Measurements from ENCODE around the gene RNF208.

Gene RNF208

DNA sequence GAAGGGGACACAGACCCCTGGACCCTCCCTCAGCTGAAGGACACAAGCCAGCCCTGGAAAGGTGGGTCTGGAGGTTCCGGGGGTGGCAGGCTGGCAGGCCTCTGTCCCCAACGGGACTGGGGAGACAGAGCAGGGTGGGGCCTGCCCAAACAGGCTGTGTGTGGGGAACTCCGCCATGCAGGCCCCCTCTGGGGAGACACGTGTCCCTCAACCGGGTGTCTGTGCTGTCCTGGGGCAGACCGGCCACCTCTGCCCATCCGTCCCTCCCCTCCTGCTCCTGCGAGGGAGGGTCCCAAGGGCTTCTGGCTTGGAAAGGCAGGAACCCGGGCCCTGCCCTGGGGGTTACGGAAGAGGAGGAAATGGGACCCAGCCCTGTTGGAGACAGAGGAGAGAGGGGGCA, 10.1 kb upstream of the RNF208 start:
- no peak for DNase-seq
- Histone ChIP-seq H3K36me3 (no peaks in the 10 kb centered on the region), H3K4me3 (ENCODE audit: low read depth, low read length) (no peak overlapping the region), H3K9me3 (no peaks in the 10 kb centered on the region), H3K4me1 (peaks cover 11% of the 10 kb centered on the region), H3K27me3 (no peaks in the 10 kb centered on the region)
- TF ChIP-seq, protein P1, sequence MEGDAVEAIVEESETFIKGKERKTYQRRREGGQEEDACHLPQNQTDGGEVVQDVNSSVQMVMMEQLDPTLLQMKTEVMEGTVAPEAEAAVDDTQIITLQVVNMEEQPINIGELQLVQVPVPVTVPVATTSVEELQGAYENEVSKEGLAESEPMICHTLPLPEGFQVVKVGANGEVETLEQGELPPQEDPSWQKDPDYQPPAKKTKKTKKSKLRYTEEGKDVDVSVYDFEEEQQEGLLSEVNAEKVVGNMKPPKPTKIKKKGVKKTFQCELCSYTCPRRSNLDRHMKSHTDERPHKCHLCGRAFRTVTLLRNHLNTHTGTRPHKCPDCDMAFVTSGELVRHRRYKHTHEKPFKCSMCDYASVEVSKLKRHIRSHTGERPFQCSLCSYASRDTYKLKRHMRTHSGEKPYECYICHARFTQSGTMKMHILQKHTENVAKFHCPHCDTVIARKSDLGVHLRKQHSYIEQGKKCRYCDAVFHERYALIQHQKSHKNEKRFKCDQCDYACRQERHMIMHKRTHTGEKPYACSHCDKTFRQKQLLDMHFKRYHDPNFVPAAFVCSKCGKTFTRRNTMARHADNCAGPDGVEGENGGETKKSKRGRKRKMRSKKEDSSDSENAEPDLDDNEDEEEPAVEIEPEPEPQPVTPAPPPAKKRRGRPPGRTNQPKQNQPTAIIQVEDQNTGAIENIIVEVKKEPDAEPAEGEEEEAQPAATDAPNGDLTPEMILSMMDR (IDR thresholded peaks at IDR 0.05; ENCODE audit: low read depth, low read length): no peak

GRCh38 chr9:137231372-137232039, 9.5 kb upstream of the RNF208 start:
- H3K27me3 ChIP-seq: no peaks in the 10 kb centered on the region
- H3K4me1 ChIP-seq: peaks cover 7% of the 10 kb centered on the region; the same call in 1 of the 2 replicates

DNA sequence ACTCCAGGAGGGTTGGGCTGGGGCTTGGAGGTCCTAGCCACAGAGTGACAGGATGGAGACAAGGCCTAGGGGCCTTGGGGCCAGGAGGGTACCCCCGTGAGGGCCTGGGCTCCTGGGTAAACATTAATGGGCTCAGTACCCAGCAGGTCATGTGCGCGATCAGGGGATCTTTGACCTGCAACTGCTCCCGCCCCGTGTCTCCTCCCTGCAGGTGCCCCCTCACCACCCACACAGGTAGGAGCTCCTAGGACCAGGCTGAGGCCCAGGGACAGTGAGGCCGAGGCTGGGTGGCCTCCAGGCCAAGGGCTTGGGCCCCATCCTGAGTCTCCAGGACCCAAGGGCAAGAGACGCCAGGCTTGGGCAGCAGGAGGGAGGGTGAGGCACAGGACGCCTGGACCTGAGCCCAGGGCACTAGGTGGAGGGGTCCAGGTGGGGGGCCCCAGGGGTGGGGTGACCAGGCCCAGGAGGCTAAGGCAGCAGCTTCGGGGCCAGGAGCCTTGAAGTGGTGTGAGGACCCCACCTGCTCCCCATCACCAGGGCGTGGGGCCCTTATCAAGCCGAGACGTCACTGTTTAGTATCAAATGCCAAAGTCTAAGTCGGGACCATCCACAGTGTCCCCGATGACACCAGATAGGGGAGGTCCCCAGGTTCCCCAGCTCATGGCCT, 8.8 kb upstream of the RNF208 start, which contains the start of gene SLC34A3:
Gene SLC34A3 (plus strand): TSS at position 197 of the 667 bp plus-strand sequence. CDS start 802 bp downstream, outside the sequence.
- DNase-seq: no peak
- Histone ChIP-seq H3K4me1 (peaks cover 7% of the 10 kb centered on the region; the same call in 1 of the 2 replicates), H3K36me3 (no peaks in the 10 kb centered on the region), H3K4me3 (ENCODE audit: low read depth, low read length) (no peak within 1 kb of the TSS), H3K9me3 (no peaks in the 10 kb centered on the region), H3K27me3 (no peaks in the 10 kb centered on the region)
- TF ChIP-seq, protein P1 (IDR thresholded peaks at IDR 0.05; ENCODE audit: low read depth, low read length): no peak

More at GRCh38 chr9:137231372-137232039, 9.5 kb upstream of the RNF208 start:
- no peak for DNase-seq
- TF ChIP-seq, protein P1 (IDR thresholded peaks at IDR 0.05; ENCODE audit: low read depth, low read length): no peak
- H3K9me3 ChIP-seq: no peaks in the 10 kb centered on the region
- no peaks in the 10 kb centered on the region for H3K36me3 ChIP-seq
- no peak overlapping the region for H3K4me3 ChIP-seq (ENCODE audit: low read depth, low read length)

DNA sequence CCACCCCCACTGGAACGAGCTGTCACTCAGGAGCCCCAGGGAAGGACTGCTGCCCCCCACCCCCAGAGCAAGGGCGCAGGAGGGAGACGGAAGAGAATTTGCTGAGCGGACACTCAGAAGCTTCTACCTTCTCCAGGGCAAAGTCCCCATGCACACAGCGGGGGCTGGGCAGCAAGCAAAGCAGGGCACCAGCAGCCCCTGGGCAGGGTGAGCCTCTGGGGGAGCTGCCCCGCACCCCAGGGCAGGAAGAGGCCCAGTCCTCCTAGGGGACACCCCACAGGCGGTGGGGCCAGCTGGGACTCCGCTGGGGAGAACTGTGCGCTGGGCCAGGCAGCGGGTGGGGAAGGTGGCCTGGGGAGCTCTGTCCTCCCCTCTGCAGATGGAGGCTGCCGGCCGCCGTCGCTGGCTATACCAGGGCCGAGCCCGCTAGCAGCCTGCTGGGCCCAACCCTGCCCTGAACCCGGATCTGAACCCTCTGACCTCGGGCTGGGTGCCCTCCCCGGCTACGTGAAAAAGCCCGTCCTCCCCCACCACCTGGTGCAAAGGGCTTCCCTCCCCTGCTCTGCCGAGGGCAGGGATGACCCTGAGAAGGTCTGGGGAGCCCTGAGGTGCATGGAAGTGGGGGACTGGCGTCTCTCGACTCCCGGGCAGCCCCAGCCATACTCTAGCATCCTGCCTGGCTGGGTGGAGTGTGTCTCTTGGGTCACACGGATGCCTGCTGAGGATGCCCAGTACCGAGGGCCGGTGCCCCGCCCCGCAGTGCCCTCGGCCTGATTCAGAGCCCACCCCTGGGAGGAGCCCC, 8.1 kb upstream of the RNF208 start:
- Histone ChIP-seq H3K4me3 (ENCODE audit: low read depth, low read length) (no peak overlapping the region), H3K36me3 (no peaks in the 10 kb centered on the region), H3K4me1 (peaks cover 7% of the 10 kb centered on the region; the same call in 1 of the 2 replicates), H3K9me3 (no peaks in the 10 kb centered on the region), H3K27me3 (no peaks in the 10 kb centered on the region)
- DNase-seq: no peak
- TF ChIP-seq, protein P1 (IDR thresholded peaks at IDR 0.05; ENCODE audit: low read depth, low read length): no peak

DNA sequence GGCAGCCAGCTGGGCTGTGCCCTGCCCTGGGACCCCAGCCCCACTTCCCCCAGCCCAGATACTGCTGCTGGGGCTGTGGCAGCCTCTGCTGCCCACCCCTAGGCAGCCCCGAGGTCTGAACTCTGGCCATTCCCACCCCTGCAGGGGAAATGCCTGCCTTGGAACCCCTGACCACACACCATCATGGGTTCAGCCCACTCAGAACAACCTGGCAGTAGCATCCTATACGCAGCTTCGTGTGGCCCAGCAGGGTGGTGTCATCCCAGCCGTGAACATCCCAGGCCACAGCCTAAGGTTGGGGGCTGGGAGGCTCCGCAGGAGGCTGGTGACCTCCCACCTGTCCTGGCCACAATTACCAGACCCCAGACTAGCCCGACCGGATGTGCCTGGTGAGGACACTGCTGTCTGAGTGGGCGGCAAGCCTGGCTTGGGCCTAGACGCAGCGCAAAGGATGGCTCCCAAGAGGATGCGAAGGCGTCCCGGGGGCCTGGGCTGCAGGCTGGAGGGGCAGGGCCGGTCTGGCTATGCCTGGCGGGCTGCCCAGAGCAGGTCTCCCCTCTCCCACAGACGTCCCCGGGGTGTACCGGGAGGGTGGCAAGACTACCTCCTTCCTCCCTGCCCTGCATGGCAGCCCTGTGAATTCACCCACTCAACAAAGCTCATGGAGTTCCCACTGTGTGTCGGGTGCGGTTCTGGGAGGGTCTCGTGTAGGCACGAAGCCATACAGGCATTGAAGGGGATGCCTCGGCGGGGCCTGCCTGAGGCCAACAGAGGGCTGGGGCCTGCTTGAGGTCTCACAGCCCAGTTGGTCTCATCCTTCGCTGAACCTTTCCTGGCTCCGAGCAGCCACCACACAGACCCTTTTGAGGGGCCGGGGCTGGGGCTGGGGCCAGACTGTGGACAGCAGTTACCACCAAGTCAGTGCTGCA, 7.2 kb upstream of the RNF208 start:
- Histone ChIP-seq H3K9me3 (no peaks in the 10 kb centered on the region), H3K36me3 (no peaks in the 10 kb centered on the region), H3K4me3 (ENCODE audit: low read depth, low read length) (no peak overlapping the region), H3K4me1 (peaks cover 7% of the 10 kb centered on the region; the same call in 1 of the 2 replicates), H3K27me3 (no peaks in the 10 kb centered on the region)
- TF ChIP-seq, protein P1 (IDR thresholded peaks at IDR 0.05; ENCODE audit: low read depth, low read length): no peak
- DNase-seq: peak; percentile 52

Measured in BE2C (cell line).